HG03432 (cell line): ENCODE results near the gene NPLOC4.
A peak's percentile ranks its signal among the peaks of the same experiment; 100 is the strongest.

ENCODE experiments used
- ATAC-seq: cut with Tn5 transposase; IDR thresholded peaks from one replicate; pipeline ENCODE4 v1.9.1; 2021; ENCODE audit warnings: mild to moderate bottlenecking, moderate library complexity; ENCODE audit not compliant: unreplicated experiment

Gene NPLOC4

DNA sequence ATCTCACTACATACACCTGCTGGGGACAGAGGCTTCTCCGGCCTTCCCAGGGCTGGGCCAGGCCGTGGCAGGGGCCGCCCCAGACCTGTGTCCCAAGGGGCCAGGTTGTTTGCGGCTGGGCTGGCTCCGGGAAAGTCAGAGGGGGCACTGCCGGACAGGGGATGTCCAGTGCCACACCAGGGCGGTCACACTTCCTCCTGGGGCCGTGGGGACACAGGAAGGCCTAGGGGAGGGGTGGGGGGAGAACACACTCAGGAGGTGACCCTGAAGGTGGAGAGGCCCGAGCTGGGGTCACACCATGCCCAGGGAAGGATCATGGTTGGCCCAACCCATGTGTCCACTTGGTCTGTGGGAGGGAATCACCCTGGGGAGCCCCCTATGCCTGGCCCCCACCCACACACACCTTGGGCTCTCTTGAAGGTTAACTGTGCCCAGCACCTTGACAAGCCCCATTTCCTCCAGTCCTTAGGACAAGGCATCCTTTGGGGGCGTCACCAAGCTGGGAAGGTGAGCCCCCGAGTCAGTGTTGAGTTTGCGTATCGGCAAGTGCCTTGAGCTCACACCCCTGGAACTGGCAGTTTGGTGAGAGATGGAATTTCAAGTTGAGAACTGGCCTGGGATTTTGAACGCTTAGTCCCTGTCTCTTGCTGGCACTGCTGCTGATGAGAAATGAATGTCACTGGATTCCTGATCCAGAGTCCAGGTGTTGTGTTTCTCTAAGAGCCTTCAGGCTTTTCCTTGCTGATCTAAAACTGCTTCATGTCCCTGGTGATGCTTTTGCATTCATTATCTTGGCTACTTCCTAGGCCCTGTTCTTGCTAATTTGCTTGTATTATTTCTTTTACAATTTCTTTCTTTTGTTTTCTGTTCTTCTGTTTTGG, 116.7 kb downstream of the NPLOC4 start:
- ATAC-seq, result no peak

DNA sequence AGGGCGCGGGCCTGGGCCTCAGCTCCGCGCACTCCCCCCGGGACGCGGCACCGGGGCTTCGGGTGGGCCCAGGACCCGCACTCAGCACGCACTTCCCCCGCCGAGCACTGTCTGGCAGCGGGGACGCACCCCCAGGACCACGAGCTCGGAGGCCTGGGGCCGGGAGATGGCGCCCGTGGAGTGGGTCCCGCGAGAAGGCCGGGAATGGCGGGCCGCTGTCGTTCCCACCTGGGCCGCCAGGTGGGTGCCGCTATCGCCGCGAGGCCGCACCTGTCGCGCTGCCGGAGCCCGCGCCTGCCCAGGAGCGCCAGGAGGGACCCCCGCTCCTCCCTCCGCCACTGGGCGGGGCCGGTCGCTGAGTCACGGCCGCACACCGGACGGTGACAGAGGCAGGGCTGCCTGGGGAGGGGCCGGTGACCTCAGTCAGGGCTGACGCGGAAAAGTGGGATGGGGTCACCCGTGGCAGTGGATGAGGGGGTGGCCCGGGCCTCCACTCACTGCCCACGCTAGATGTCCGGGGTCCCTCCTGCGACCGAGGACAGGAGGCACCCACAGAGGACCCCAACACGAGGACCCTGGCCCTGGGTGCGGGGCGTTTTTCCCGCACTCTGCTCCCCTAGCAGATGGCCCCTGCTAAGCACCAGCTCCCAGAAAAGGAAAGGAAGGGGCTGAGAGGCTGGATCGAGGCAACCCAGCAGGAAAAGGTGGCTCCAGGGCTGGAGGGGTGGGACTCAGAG, 117.5 kb downstream of the NPLOC4 start:
- ATAC-seq, result no peak

DNA sequence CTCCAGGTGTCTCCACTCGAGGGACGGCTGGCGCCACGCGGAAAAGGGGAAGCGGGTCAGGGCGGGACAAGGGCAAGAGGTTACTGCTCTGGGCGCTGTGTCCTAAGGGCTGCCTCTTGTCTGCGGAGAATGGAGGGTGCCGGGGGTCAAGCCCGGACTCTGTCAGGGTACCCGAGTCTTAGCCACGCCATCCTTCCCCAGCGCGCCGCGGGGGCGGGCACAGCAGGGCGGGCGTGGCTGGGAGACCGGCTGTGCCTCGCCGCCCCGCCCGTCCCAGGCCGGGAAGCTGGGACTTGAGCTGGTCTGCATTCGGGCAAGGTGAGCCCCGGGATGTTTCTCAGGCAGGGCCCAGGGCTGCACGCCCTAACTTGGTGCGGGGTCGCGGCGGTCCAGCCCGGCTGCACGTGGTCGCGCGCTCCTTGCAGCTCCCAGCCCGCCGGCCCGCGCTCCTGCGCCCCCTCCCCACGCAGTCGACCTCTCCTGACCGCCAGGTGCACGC, 118.1 kb downstream of the NPLOC4 start:
- ATAC-seq, result no peak

DNA sequence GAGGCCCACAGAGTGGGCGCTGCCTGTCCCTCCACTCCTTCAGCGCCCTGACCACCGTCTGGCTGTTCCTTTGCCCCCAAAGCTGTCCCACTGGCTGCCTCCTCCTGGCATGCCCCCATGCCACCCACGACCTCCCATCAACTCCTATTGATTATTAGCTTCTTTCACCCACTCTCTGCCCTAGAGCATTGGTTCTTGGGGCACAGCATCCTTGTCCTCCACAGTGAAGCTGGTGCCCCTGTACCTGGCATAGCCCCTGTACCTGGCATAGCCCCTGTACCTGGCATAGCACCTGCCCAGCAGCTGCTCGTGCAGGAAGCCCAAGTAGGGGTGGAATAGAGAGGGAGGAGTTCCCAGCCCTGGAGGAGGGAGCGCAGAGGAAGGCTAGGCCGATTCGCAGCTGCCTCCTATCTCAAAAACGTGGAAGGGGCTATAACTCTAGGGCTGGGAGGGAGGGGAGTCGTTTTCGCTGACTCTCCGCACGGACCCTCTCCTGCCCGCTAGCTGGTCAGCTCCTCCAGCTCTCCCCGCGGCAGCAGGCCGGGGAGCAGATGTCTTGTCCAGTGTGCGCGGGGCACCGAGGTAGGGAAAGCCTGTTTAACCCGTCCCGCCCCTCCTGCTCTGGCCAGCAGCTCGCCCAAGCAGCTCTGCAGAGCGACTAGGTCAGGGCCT, 118.7 kb downstream of the NPLOC4 start:
- no peak for ATAC-seq

DNA sequence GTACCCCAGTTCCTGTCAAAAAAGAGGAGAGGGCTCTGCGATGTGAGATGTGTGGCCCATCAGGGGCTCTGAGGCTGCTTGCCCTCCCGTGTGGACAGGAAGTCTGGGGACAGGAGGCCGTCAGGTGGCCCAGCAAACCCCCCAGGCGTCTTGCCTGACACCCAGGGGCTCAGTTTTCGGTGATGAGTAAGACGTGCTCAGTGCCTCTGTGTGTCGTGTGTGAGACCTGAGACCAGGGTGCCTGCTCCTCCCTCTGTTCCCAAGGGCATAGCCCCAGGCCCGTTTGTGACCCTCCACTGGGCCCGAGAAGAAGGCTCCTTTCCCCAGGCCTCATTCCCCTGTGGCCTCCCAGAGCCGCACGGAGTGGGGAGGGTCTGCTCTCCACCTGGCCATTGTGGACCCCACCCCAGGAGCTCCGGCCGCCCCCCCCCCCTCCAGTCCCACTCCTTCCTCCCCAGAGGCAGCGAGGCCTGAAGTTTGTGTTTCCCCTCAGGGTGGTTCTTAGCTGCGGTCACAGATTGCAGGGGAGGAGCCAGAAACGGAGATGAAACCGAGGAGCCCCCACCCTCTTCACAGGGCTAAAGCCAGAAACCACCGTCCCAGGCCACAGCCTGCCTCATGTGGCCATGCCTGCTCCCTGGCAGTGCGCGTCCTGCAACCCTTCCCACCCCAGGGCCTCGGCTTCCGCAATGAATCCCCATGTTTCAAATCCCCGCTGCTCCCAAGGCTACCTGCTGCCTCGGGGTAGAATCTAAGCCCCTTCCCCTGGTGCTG, 119.4 kb downstream of the NPLOC4 start:
- peak; percentile 25 for ATAC-seq

DNA sequence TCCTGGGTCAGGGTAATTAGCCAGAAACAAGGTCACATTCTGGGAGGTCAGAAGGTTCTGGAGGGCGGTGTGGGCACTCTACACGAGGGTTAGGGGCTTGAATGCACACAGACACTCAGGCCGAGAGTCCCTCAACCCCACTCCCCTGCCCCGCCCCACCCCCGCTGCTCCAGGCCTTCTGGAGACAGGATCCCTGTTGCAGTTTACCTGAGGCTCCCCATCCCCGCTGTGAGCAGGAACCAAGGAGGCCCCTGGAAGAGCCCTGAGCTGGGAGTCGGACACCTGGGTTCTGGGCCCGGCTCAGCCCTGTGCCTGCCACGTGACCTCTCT, 119.9 kb downstream of the NPLOC4 start:
- no peak for ATAC-seq

DNA sequence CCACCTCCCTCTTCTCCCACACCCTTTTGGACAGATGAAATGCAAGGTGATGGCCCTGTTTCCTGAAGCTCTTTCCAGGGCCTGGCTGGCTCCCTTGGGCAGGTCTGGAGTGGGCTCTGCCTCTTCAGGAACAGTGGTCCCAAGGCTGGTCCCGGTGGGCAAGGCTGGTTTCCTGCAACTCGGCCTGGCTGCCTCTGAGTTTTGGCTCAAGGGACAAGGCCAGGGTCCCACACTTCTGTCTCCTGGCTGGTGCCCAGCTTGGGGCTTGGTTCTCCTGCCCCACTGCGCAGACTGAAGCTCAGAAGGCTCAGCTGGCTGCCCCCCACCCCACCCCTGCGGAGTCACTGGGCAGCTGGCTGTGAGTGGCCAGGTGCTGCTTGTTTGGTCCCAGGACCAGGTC, 120.5 kb downstream of the NPLOC4 start:
- ATAC-seq, result no peak

DNA sequence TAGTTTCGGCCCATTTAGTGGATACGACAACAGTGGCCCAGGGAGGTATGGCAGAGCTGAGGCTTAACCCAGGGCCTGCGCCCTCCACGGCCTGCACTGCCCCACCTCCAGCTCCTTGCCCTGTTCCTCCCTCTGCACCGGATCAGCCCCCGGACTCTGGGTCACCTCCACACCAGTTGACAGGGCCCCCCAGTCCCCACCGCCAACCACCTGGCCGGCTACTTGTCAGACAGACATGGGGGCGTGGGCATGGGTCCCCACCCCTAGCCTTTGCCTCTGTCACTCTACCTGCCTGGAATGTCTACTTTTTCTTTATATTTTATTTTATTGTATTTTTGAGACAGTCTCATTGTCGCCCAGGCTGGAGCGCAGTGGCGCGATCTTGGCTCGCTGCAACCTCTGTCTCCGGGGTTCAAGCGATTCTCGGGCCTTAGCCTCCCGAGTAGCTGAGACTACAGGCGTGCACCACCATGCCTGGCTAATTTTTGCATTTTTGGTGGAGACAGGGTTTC, 121.3 kb downstream of the NPLOC4 start:
- ATAC-seq, result no peak

DNA sequence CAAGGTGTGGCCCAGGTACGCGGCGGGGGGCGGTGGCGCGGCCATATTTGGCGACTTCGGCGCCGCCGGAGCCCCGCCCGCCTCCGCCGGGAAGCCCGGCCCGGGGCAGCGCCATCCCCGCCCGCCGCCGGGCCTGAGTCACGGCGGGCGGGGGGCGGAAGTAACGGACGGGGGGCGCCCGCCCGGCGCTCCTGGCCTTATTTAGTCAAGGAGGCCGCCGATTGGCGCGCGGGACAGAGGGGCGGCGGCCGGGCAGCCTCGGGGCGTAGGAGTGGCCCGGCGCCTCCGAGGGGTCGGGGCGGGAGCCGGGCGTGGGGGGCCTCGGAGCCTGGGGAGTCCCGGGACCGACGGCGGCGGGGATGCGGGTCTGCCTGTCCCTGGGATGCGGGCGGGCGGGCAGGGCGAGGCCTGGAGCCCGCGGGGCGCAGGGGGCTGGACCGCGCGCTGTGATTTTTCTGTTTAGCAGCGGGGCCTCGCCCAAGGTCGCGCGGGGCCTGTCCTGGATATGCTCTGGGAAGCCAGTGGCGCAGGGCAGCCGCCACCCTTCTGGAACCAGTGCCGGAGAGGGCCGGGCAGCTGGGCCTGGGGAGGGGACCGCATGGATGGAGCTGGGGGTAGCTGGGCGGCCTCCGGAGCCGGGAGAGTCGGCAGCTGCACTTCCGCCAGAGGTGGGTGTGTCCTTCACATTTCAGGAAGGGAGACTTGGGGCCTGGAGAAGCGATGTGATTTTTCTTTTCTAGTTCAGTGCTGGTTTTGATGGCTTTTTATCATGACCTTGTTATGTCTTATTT, 122.0 kb downstream of the NPLOC4 start:
- peak; percentile 21 for ATAC-seq

DNA sequence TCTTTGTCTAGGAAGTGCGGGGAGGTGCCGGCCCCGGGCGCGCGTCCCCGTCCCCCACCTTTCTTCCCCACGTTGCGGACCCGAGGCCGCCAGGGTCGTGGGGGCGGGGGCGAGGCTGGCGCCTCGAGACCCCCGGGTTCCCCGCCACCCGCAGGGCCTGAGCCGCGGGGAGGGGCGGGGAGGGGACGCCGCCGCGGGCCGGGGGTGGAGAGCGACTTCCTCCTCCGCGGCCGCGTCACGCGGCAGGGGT, 122.5 kb downstream of the NPLOC4 start:
- no peak for ATAC-seq

DNA sequence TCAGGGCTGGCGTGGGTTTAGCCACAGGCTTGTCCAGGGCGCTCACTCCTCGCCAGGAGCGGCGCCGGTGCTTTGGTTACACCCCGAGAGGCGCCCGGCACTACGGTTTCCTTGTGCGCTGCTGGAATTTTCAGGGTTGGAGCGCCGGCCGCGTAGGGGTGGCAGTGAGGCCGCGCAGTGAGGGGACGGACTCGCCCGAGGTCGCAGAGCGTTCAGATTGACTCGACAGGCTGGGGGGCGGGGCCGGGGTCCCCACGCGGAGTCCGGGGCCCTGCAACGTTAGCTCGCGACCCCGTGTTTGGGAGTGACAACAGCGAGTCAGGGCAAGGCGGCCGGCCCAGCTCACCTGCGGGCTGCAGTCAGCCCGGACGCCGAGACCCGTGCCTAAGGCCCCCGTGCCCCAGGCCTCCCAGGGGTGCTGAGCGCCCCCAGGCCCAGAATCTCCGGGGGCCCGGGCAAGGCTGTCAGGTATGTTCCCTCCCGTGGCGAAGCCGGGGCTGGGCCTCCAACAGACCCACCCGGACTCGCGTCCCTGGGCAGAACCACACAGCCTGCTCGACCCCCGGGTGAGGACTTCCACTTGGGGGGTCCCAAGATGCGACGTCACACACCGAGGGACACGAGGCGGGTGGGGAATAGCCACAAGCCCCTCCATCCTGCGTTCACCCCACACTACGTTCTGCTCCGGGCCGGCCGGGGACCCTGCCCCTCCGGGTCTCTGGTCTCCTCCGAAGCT, 123.0 kb downstream of the NPLOC4 start:
- peak; percentile 2 for ATAC-seq

DNA sequence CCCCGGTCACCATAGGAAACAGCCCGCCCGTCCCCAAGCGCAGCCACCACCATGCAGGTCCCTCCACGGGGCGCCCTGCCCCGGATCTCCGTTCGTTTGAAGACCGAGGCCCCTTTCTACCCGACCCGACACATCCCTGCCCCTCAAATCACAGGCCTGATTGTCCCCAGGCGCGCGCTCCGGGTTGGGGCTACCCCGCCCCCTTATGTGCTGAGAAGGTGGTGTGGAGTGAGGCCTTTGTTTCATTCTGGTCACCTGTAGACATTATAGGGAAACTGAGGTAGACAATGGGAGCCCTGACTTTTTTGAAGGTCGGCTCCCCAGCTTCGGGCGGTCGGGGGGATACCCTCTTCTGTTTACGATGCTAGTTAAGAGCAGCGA, 123.5 kb downstream of the NPLOC4 start:
- peak; percentile 2 for ATAC-seq

DNA sequence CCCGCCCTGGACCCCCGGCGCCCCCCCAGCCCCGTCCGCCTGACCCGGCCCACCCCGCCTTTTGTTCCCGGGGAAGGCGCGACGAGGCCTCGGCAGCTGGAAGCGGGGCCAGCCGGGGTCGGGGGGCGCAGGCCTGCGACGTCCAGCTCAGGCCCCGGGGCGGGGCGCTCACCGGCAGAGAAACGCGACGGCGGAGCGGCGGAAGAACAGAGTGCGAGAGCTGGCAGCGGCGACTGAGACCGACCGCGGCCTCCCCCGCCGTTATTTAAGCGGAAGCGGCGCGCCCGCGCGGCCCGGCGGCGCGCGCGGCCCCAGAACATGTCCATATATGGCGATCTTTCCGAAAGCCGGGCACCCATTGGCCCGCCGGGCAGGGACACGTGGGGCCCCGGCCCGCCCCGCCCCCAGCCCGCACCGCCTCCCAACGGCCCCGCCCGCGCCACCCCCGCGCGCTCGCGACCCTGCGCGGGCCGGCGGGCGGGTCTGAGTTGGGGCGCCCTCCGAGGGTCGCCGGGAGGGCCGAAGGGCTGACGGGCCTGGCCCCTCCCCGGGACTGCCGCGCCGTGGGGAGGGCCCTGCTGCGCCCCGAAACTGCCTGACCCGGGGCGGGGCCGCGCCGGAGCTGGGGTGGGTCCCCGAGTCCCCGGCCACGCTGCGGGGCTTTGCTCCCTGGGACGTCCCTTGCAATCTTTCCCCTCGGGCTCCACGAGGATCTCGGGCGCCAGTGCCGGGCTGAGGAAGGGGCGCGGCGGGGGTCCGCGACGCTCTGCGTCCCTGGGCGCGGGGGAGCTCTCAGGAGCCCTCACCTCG, 124.1 kb downstream of the NPLOC4 start, which contains the start of gene ACTG1:
Gene ACTG1, minus strand, starts transcription at position 238 of the 810 bp plus-strand sequence. CDS start 445 bp downstream, outside the sequence.
- ATAC-seq, result peak; percentile 33

DNA sequence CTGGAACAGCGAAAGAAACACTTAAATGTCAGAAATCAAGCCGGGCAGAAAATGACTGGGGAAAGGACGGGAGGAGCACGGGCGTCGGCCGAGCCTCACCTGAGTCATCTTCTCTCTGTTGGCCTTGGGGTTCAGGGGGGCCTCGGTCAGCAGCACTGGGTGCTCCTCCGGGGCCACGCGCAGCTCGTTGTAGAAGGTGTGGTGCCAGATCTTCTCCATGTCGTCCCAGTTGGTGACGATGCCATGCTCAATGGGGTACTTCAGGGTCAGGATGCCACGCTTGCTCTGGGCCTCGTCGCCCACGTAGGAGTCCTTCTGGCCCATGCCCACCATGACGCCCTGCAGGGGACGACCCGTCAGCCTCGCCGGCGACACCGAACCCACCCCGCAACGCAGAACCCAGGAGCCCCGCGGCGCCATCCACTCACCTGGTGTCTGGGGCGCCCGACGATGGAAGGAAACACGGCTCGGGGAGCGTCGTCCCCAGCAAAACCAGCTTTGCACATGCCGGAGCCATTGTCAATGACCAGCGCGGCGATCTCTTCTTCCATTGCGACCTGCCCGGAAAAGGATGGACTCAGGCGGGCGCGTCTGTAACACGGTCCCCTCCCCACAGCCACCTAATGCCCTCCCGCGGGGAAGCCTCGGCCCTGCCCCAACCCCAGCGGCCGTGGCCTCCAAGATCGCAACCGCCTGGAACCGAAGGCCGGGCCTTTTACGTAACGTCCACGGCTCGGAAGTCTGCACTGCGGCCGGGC, 124.9 kb downstream of the NPLOC4 start:
- no peak for ATAC-seq

DNA sequence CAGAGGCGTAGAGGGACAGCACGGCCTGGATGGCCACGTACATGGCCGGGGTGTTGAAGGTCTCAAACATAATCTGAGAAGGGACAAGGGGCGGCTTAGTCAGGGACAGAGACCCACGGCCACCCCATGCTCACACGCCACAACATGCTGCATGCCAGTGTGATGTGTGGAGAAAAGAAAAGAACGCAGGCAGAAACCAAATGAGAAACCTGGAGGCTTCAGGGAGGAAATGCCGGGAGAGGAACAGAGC, 125.4 kb downstream of the NPLOC4 start:
- ATAC-seq, result no peak

DNA sequence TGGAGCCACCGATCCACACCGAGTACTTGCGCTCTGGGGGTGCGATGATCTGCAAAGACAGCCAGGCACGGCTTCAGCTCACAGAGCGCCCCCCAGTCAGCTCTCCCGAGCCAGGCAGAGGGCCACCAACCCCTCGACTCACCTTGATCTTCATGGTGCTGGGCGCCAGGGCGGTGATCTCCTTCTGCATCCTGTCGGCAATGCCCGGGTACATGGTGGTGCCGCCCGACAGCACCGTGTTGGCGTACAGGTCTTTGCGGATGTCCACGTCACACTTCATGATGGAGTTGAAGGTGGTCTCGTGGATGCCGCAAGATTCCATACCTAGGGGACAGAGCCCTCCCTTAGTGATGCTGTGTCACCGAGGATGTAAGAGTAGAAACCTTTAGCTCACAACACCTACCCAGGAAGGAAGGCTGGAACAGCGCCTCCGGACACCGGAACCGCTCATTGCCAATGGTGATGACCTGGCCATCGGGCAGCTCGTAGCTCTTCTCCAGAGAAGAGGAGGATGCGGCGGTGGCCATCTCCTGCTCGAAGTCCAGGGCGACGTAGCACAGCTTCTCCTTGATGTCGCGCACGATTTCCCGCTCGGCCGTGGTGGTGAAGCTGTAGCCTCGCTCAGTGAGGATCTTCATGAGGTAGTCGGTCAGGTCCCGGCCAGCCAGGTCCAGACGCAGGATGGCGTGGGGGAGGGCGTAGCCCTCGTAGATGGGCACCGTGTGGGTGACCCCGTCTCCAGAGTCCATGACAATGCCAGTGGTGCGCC, 125.9 kb downstream of the NPLOC4 start:
- no peak for ATAC-seq
